Activated T-cell treated with anti-CD3 and anti-CD28 coated beads for 4 hours (primary cell): ENCODE data around the gene PYGM.

Source experiments
- DNase-seq: peaks from one replicate; pipeline ENCODE4 v3.0.0-alpha.2; 2020

PYGM gene

DNA sequence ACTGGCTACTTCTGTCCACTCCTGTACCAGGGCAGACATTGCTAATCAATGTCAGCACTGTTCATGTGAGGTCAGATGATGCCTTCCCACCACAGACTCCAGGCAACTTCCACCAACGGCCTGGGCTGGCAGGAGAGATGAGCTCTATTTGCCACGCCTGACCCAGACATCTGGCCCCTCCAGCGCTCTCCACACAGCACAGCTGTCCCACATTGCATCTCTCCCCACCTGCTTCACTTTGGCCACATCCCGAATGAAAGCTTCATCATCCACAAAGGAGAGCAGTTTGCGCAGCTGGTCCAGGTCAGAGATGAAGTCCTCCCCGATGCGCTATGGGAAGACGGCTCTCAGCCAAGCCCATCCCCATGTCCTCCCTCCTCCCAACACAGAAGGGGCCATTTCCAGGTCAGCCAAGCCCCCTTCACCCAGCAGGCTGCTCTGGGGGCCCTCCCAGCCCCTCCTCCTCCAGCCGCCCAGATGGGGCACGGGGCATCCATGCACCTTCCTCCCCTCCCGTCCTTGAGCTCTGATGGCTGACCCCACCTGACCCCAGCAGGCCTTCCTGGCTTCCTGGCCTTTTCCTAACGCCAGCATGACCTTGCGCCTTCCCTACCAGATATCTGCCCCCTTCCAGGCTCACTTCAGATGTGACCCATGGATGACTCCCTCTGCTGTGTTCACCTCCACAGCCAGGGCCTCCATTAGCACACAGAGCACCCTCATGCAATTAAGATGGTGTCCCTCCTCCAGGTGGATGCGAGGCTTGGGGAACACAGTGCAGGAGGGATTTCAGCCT lies 7.4 kb downstream of the PYGM start:
- DNase-seq, result no peak

DNA sequence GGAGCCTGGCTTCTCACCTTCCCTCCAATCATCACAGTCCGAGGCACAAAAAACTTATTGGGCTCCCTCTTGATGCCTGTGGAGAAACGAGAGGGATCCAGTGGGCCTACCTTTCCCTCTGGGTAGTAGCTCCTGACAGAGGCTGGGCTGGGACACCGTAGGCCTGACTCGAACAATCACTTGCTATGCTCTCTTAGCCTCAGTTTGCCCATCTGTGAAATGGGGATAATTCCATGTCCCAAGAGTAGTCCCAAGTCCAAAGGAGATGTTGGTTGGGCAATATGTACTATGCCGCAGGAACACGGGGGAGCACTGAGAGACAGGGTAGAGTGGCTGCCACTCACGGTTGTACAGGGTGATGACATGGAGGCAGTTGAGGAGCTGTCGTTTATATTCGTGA lies 8.2 kb downstream of the PYGM start:
- no peak for DNase-seq

DNA sequence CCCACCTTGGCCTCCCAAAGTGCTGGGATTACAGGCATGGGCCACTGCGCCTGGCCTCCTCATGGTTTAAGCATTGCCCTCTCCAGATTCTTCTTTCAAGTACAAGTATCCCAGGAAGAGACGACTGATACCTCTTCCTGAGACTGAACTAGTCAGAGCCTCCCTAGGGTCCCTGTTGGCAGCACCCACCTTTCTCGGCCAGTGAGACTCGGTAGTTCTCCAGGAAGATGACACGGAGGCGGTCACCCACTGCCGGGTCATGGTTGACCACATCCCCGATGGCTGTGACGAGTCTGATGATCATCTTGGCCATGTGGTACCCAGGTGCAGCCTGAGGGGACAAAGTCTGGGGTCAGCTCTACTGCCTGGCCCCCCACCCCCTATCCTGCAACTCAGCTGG lies 8.6 kb downstream of the PYGM start:
- DNase-seq, result no peak

DNA sequence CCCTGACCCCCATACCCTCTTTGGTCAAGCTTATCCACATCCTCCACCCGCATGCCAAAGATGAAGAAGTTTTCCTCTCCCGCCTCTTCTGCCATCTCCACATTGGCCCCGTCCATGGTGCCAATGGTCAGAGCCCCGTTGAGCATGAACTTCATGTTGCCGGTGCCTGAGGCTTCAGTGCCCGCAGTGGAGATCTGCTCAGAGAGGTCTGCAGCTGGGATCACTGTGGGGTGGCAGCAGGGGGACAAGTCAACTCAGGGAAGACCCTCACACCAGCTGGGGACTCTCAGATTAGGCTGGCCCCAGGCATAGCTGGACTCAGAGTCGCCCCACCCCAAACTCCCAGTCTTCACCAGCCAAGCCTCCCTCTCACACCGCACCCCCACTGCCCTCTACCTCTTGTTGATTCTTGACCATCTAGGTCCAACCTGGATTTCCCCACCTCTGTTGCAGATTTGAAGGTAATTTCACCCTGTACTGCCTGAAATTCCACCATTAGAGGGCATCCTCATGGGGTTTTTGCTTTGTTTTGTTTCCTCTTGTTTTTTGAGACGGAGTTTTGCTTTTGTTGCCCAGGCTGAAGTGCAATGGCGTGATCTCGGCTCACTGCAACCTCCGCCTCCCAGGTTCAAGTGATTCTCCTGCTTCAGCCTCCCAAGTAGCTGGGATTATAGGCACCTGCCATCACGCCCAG lies 9.3 kb downstream of the PYGM start:
- no peak for DNase-seq

DNA sequence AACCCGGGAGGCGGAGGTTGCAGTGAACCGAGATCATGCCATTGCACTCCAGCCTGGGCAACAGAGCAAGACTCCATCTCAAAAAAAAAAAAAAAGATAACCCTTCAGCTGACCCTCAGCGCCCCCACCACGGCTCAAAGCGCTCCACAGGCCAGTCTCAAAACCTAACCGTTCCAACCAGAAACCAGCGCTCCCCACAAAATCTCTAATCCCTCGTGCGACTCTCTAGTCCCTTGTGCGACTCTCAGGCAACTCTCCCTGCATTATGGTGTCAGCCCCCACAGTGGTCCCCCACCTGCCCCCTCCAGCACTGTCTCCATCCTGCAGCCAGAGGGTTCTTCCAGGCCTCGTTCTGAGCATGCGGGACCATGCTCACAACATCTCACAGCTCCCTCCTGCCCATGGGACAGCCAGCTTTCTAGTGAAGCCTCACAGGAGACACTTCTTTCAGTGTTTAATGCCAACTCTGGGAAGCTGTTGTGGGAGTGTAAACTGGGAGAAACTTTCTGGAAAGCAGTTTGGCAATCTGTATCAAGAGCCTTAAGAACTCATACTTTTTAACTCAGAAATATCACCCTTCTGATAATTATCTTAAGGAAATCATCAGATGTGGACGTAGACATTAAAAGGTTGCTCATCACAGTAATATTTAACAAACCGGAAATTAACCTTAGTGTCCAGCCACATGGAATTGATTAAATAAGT lies 11.7 kb downstream of the PYGM start:
- no peak for DNase-seq

GRCh38 chr11:64746486-64746885 lies 13.3 kb downstream of the PYGM start:
- no peak for DNase-seq

DNA sequence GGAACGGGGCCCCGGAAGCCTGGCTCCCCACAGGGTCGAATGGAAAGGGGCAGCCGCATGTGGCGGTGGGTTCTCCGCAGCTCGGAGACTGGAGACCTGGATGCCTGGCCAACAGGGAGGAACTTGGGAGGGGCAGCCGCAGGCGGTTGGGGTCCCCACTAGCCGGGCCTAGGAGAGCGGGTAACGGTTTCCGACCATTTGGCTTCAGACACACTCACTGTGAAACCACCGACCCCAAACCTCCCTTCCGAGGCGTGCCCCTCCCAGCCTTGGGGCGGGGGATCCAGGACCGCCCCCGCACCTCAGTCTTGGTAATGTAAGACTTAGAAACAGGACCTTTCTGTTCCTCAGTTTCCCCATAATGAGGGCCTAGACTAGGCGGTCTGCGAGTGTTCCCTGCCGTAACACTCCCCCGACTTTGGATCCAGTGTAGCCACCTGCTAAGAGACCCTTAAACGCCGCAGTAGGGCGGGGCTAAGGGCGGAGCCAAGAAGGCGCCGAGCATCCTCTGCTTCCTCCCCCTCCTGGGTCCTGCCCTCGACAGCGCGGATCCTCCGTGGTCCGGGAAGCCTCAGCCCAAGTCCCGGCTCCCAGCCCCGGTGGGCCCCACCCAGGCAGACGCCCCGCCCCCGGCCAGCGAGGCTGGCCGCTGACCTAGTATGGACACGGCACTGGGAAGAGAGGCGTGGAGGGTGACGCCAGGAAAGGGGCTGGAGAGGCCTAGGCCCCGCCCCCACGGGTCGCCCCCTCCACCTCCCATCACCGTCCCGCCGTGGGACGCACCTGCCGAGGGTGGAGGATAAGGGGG lies 14.0 kb downstream of the PYGM start:
- DNase-seq, result peak; percentile 65

DNA sequence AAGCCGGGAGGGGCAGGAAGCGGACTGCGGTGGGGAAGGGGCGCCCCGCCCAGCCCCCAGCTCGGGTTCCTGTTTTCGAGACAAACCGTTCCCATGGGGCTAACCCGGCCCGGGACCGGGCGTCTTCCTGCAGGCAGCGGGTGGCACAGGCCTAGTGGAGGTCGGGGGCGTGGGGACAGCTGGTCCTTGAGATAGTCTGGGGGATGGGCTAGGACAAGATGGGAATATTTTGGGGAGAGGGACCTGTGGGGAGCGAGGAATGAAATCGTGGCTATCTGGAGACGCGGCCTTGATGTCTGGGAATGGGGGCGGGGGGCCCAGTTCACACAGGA lies 14.6 kb downstream of the PYGM start:
- DNase-seq, result peak; percentile 35

GRCh38 chr11:64744544-64745188 lies 15.1 kb downstream of the PYGM start:
- no peak for DNase-seq

DNA sequence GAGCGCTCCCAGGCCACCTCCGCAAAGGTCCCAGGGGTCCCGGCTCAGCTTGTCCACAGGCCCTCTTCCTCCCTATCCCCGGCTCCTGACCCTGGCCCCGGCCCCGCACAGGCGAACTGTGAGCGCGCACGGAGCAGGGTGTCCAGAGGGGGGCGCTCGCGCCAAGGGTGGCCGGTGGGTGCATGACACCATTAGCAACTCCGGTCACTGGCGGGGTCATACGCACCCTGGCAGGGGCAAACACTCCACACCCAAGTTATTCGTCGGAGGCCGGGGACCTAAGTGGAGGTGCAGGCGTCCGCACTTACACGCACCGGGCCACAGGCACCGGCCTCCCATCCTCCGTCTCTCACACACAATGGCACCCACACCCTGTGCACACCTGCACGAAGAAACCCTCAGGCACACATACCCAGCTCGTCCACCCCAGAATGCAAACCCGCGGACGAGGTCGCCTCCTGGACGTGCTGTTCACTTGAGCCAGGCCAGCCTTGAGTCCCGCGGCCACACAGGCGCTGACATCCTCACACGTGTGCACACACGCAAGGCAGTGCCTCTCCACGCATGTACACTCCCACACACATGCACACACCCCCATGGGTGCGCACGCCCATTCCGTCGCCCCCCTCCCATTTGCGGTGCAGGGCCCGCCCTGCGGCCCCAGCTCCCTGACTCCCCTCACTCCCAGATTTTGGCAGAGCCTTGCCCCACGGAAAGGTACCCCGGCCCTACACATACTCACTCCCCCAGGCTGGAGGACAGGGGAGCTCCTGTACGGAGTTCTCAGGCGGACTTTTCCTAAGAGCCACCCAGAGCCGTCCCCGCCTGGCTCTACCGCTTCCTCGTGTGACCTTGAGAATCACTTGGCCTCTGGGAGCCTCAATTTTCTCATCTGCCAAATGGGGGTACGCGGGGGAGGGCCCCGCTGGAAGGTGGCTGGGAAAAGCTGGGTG lies 15.9 kb downstream of the PYGM start, which contains the start of gene RASGRP2:
TSS of gene RASGRP2 (minus strand) at position 552 of the 953 bp plus-strand sequence. CDS start 1,276 bp downstream, outside the sequence.
- peak; percentile 76 for DNase-seq

- DNase-seq, result peak; percentile 70
Measured at GRCh38 chr11:64742889-64743590, 16.7 kb downstream of the PYGM start.

- no peak for DNase-seq
Measured at GRCh38 chr11:64742087-64742888, 17.5 kb downstream of the PYGM start.

DNA sequence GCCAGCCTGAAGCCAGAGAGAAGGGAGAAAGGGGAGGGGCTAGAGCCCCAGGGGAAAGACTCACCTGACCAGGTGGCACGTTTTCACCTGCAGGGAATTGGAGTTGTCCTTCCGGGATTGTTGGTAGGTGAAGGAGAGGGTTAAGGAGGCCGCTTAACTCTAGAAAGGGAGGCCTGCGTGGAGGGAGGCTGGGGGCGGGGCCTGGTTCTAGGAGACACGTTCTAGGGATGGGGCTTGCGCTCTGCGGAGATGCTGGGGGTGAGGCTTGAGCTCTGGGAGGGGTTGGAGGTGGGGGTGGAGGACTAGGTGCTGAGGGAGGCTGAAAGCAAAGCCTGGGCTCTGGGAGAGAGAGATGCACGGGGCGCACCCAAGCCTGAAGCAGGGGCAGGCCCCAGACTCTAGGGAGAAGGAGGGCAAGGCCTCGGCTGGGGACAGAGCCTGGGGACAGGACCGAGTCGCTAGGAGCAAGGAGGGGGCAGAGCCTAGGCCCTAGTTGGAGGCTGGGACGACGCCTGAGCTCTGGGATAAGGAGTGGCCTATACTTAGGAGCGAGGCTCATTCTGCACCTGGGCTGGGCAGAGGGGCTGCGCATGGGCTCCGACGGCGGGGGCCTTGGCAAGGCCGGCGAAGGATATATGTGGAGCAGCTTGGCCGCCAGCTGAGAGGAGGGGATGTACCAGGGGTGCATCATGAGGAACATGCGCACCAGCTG lies 18.2 kb downstream of the PYGM start:
- no peak for DNase-seq

DNA sequence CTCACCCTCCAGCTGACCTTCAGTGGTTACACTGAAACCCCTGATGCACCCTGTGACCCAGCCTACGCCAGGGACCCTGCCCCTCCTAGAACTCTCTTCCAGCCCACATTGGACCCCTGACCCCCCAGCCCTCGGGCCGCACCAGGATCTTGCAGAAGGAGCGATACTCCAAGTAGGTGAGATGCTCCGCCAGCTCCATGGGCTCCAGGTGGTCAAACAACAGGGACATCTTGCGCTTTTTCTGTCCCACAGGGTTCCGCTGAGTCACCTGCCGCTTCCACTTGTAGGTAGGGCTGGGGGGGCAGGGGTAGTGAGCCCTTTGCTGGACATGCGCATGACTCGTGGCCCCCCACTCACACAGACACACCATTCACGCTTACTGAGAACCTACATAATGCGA lies 19.9 kb downstream of the PYGM start:
- DNase-seq, result no peak

DNA sequence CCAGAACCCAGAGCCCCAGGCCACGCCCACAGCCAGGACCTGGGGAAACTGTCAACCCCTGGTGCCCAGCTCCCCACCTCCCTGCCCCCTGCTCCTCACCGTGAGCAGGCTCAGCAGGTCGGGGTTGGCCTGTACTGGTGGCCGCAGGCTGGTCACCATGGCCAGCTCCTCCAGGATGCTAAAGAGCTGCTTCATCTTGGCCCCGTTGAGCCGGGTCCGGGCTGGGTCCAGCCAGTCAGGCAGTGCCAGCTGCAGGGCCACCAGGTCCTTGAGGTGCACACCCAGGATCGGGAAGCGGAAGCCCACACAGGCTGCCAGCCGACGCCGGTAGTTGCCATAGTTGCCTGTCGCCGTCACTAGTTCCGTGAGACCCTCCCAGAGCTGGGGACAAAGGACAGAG lies 23.1 kb downstream of the PYGM start:
- no peak for DNase-seq

- no peak for DNase-seq
Measured at GRCh38 chr11:64735725-64736259, 24.0 kb downstream of the PYGM start.

GRCh38 chr11:64734811-64735724 lies 24.7 kb downstream of the PYGM start:
- no peak for DNase-seq

DNA sequence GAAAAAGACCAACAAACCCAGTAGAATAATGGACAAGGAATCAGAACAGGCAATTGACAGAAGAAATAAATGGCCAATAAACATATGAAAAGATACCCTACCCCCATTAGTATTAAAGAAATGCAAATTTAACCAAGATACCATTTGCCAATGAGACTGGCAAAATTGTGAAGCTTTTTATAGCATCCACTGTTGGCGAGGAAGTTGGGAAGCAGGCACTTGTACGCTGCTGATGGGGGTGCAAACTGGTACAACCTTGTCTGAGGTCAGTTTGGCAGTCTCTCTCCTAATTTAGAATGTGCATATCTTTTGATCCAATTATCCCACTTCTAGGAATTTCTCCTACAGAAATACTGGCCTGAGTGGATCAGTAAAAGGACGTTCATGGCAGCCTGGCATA lies 28.2 kb downstream of the PYGM start:
- DNase-seq, result no peak
